Choroid plexus epithelial cell (primary cell): ENCODE data around the gene ASB10.

Experiments
- DNase-seq: peaks from one replicate; pipeline ENCODE4 v3.0.0-alpha.2; 2010; ENCODE audit warnings: low read depth
- H3K4me3 ChIP-seq: 2 replicates; pipeline ENCODE4 v1.5.1; 2011; ENCODE audit warnings: low read depth, mild to moderate bottlenecking, control low read depth, low read length, moderate library complexity
- TF ChIP-seq, protein P1 (sequence below): conservative IDR thresholded peaks from 2 replicates; pipeline ENCODE4 v1.5.1; 2011; ENCODE audit warnings: low read depth, mild to moderate bottlenecking, control low read depth, inconsistent platforms, low read length, moderate library complexity

The ASB10 gene

GRCh38 chr7:151131224-151131591, 55.8 kb downstream of the ASB10 start:
- TF ChIP-seq, protein P1, sequence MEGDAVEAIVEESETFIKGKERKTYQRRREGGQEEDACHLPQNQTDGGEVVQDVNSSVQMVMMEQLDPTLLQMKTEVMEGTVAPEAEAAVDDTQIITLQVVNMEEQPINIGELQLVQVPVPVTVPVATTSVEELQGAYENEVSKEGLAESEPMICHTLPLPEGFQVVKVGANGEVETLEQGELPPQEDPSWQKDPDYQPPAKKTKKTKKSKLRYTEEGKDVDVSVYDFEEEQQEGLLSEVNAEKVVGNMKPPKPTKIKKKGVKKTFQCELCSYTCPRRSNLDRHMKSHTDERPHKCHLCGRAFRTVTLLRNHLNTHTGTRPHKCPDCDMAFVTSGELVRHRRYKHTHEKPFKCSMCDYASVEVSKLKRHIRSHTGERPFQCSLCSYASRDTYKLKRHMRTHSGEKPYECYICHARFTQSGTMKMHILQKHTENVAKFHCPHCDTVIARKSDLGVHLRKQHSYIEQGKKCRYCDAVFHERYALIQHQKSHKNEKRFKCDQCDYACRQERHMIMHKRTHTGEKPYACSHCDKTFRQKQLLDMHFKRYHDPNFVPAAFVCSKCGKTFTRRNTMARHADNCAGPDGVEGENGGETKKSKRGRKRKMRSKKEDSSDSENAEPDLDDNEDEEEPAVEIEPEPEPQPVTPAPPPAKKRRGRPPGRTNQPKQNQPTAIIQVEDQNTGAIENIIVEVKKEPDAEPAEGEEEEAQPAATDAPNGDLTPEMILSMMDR = no peak
- H3K4me3 ChIP-seq = no peak overlapping the region
- no peak for DNase-seq

- no peak overlapping the region for H3K4me3 ChIP-seq
- no peak for DNase-seq
- TF ChIP-seq, protein P1 = no peak
These were observed 56.3 kb downstream of the ASB10 start for GRCh38 chr7:151130741-151131157.

- TF ChIP-seq, protein P1 = no peak
- DNase-seq = no peak
- H3K4me3 ChIP-seq = no peak overlapping the region
These were observed 57.0 kb downstream of the ASB10 start for GRCh38 chr7:151129960-151130591.

DNA sequence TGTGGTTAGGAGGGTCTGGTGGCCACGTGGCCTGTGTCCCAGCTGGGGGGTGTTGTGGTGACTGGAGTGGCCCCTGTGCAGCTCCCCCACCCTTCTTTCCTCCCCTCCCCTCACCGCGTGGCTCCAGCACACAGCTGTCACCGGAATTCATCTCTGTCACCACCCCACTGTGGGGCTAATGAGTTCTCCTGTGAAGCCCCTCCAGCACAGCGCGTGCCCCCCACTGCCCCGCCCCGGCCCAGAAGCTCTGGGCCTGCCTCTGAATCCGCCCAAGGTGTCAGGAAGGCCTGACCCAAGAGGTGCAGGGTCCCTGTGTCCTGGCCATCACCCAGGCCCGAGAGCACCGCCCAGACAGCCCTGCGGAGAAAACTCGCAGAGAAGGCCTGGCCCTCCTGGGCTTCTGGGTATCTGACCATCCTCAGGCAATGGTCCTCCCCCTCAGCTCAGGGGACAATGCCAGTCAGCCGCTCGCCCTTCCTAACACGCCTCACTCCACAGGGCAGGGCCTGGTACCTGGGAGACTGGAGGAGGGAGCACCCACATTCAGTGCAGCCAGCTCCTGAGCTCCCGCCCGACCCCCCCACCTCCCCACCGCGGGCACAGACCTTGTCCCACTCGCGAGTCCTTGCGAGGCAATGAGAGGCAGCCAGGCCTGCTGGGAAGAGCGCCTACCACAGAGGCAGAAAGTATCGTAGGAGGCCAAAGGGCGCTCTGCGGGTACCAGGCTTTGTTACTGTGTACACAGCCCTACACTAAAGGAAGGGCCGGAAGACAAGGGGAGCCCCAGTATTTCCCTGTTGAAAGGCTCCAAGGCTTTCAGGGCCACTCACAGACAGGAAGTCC, 57.7 kb downstream of the ASB10 start:
- TF ChIP-seq, protein P1 = no peak
- DNase-seq = no peak
- H3K4me3 ChIP-seq = no peak overlapping the region

DNA sequence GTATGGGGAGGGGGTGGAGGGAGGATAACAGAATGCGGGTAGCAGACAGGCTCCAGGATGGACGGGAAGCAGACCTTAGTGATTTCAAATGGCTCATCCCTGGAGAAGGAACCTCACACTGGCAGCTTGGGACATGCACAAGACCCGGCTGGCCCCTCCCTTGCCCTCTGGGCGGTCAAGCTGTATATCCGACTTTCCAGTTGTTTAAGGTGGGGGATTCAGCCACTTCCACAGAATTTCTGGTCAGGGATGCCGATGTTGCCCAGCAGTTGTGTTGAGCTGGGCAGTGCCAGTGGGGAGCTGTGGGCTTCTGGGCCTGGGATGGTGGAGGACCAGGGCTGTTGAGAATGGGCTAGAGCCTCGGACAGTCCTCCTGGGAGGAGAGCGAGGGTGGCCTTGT, 58.3 kb downstream of the ASB10 start:
- H3K4me3 ChIP-seq = no peak overlapping the region
- TF ChIP-seq, protein P1 = no peak
- DNase-seq = no peak

- no peak for DNase-seq
- H3K4me3 ChIP-seq = no peak overlapping the region
- TF ChIP-seq, protein P1 = no peak
These were observed 58.9 kb downstream of the ASB10 start for GRCh38 chr7:151128144-151128543.
